GM12872 (cell line): ENCODE results near the gene EBF4.
A peak's percentile ranks its signal among the peaks of the same experiment; 100 is the strongest.

ENCODE experiments used
- CTCF ChIP-seq: IDR thresholded peaks from 3 replicates; pipeline ENCODE4 v1.5.1; 2011; ENCODE audit warnings: low read depth, mild to moderate bottlenecking, low read length, moderate library complexity; ENCODE audit not compliant: insufficient read depth

The EBF4 gene

GRCh38 chr20:2749343-2749950, 56.9 kb downstream of the EBF4 start:
- no peak for TF ChIP-seq CTCF

GRCh38 chr20:2749951-2750490, 57.4 kb downstream of the EBF4 start:
- TF ChIP-seq CTCF: no peak

GRCh38 chr20:2750491-2751251, 58.1 kb downstream of the EBF4 start:
- TF ChIP-seq CTCF: no peak

- no peak for TF ChIP-seq CTCF
These were observed 58.8 kb downstream of the EBF4 start for GRCh38 chr20:2751347-2751877.

GRCh38 chr20:2751878-2752566, 59.4 kb downstream of the EBF4 start:
- TF ChIP-seq CTCF: no peak; the same call in 2 of the 3 replicates

- TF ChIP-seq CTCF: peak; percentile 79
These were observed 60.2 kb downstream of the EBF4 start for GRCh38 chr20:2752567-2753460.
